Measurements from ENCODE around the gene CFB. TPM values are rescaled to one million over a fixed set of nuclear protein-coding genes. Genes with fewer than 3 reads are reported as not detected.

The CFB gene
- total and polyA plus RNA-seq, 2 of the 13 experiments (the other 11 are each of a cell fraction or from before 2014, with no cell fraction given) = 171 to 513 TPM

- TF ChIP-seq PAX8 (CRISPR knock-in tag; IDR thresholded peaks at IDR 0.05; ENCODE audit: borderline replicate concordance) = no peak
- no peak for TF ChIP-seq NR1H2 (CRISPR knock-in tag; IDR thresholded peaks at IDR 0.05; ENCODE audit: borderline replicate concordance, low read depth)
- TF ChIP-seq TFAP4 (IDR thresholded peaks at IDR 0.05; ENCODE audit: borderline replicate concordance, low read depth) = no peak; the same call in 1 of the 2 replicates
- TF ChIP-seq, protein P1, sequence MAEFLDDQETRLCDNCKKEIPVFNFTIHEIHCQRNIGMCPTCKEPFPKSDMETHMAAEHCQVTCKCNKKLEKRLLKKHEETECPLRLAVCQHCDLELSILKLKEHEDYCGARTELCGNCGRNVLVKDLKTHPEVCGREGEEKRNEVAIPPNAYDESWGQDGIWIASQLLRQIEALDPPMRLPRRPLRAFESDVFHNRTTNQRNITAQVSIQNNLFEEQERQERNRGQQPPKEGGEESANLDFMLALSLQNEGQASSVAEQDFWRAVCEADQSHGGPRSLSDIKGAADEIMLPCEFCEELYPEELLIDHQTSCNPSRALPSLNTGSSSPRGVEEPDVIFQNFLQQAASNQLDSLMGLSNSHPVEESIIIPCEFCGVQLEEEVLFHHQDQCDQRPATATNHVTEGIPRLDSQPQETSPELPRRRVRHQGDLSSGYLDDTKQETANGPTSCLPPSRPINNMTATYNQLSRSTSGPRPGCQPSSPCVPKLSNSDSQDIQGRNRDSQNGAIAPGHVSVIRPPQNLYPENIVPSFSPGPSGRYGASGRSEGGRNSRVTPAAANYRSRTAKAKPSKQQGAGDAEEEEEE (CRISPR knock-in tag; IDR thresholded peaks at IDR 0.05; ENCODE audit: borderline replicate concordance) = 0 out of 2 replicates have a peak, but pooled peaks have one; percentile 79
- peak; percentile 97 for TF ChIP-seq ZNF235 (CRISPR knock-in tag; IDR thresholded peaks at IDR 0.05; ENCODE audit: borderline replicate concordance)
- TF ChIP-seq CREB3 (CRISPR knock-in tag; IDR thresholded peaks at IDR 0.05) = no peak
- TF ChIP-seq ATAD3A (CRISPR knock-in tag; IDR thresholded peaks at IDR 0.05) = no peak
- peak; percentile 87 for TF ChIP-seq HDAC1 (CRISPR knock-in tag; IDR thresholded peaks at IDR 0.05)
- peak; percentile 99 for TF ChIP-seq KDM6A (CRISPR knock-in tag; IDR thresholded peaks at IDR 0.05; ENCODE audit: low read depth)
- peak; percentile 41; the same call in 1 of the 2 replicates for TF ChIP-seq MXD4 (CRISPR knock-in tag; IDR thresholded peaks at IDR 0.05)
- peak; percentile 59 for TF ChIP-seq SMC3 (IDR thresholded peaks at IDR 0.05; ENCODE audit: low read length)
- no peak for TF ChIP-seq JUN (CRISPR knock-in tag; IDR thresholded peaks at IDR 0.05)
- peak; percentile 88; the same call in 1 of the 2 replicates for TF ChIP-seq EEA1 (CRISPR knock-in tag; IDR thresholded peaks at IDR 0.05; ENCODE audit: borderline replicate concordance)
- TF ChIP-seq, protein P2, sequence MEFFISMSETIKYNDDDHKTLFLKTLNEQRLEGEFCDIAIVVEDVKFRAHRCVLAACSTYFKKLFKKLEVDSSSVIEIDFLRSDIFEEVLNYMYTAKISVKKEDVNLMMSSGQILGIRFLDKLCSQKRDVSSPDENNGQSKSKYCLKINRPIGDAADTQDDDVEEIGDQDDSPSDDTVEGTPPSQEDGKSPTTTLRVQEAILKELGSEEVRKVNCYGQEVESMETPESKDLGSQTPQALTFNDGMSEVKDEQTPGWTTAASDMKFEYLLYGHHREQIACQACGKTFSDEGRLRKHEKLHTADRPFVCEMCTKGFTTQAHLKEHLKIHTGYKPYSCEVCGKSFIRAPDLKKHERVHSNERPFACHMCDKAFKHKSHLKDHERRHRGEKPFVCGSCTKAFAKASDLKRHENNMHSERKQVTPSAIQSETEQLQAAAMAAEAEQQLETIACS (CRISPR knock-in tag; IDR thresholded peaks at IDR 0.05) = 0 out of 2 replicates have a peak, but pooled peaks have one; percentile 32
- TF ChIP-seq AFF4 (CRISPR knock-in tag; IDR thresholded peaks at IDR 0.05) = no peak; the same call in 1 of the 2 replicates
- no peak; the same call in 1 of the 2 replicates for TF ChIP-seq AHR (CRISPR knock-in tag; IDR thresholded peaks at IDR 0.05)
- peak; percentile 89 for TF ChIP-seq ERF (CRISPR knock-in tag; IDR thresholded peaks at IDR 0.05)
- TF ChIP-seq ZBTB33 (CRISPR knock-in tag; IDR thresholded peaks at IDR 0.05) = peak; percentile 63
Measured at GRCh38 chr6:31945507-31946369, at the start of gene CFB (continued).
